Suprapubic skin (tissue), 4 donors: ENCODE data around the gene CCDC68. TPM values are rescaled to one million over a fixed set of nuclear protein-coding genes. Genes with fewer than 3 reads are reported as not detected.

Source experiments
- DNase-seq, 2 donors: peaks; one replicate each; pipeline ENCODE4 v3.0.0-alpha.2; 2019; ENCODE audit warnings: low spot score in 2 of 2
- H3K27ac ChIP-seq: fragments of 200-600 bp; sonication (generic); one replicate; pipeline ENCODE4 v1.5.1; 2019
- H3K27me3 ChIP-seq: fragments of 200-600 bp; sonication (generic); one replicate; pipeline ENCODE4 v1.5.1; 2019
- H3K36me3 ChIP-seq: fragments of 200-600 bp; sonication (generic); one replicate; pipeline ENCODE4 v1.5.1; 2019
- H3K4me1 ChIP-seq: fragments of 200-600 bp; sonication (generic); one replicate; pipeline ENCODE4 v1.5.1; 2019
- H3K4me3 ChIP-seq: fragments of 200-600 bp; sonication (generic); one replicate; pipeline ENCODE4 v1.5.1; 2019; ENCODE audit warnings: mild to moderate bottlenecking
- H3K9me3 ChIP-seq: fragments of 200-600 bp; sonication (generic); one replicate; pipeline ENCODE4 v1.5.1; 2019
- EP300 ChIP-seq: sonication (generic); formaldehyde crosslinking; IDR thresholded peaks from one replicate; pipeline ENCODE4 v1.6.1; 2017; ENCODE audit warnings: antibody characterized with exemption
- POLR2A ChIP-seq, 2 donors: fragments of 450-650 bp; IDR thresholded peaks; one replicate each; pipeline ENCODE4 v1.6.1; 2017; ENCODE audit warnings: antibody characterized with exemption in 2 of 2, mild to moderate bottlenecking in 2 of 2, moderate library complexity in 2 of 2
- POLR2AphosphoS5 ChIP-seq, 3 donors: sonication (generic); formaldehyde crosslinking; IDR thresholded peaks; one replicate each; pipeline ENCODE4 v1.6.1; 2017; ENCODE audit warnings: antibody characterized with exemption in 3 of 3
- WGBS: methylation state at CpG from one replicate; pipeline ENCODE4 v1.1.5; 2018; 5-methylcytosine and 5-hydroxymethylcytosine counted together
- total RNA-seq, 4 donors: library from RNA; depleted of rRNA; stranded (reverse); fragments of >200 nt; gene quantifications; one replicate each; pipeline ENCODE4 v1.1.0, GENCODE V29; 2016
- TF ChIP-seq, protein P1 (sequence below), 2 donors: fragments of 200-600 bp in 1 of 2; fragments of 450-650 bp in 1 of 2; sonication (generic) in 1 of 2; IDR thresholded peaks; one replicate each; pipeline ENCODE4 v1.5.1; 2016 to 2019; ENCODE audit warnings: antibody characterized with exemption in 2 of 2, mild to moderate bottlenecking in 1 of 2, moderate library complexity in 1 of 2

Gene CCDC68
- total RNA-seq, 4 donors from 2014 or later, result 0.19 to 3.9 (median 1.4) TPM

GRCh38 chr18:54949588-54949987 is 9.7 kb downstream of the CCDC68 start:
- Histone ChIP-seq H3K4me1 (peaks cover 5% of the 10 kb centered on the region), H3K27me3 (peaks cover 3% of the 10 kb centered on the region), H3K27ac (no peak overlapping the region), H3K9me3 (no peaks in the 10 kb centered on the region), H3K4me3 (no peak overlapping the region), H3K36me3 (no peaks in the 10 kb centered on the region)
- no peak for DNase-seq
- 76% methylated on average over 2 of the region's 3 CpGs for WGBS
- TF ChIP-seq POLR2AphosphoS5 (IDR thresholded peaks at IDR 0.05) (no peak), POLR2A (IDR thresholded peaks at IDR 0.05) (no peak), EP300 (no peak)
- TF ChIP-seq, protein P1, sequence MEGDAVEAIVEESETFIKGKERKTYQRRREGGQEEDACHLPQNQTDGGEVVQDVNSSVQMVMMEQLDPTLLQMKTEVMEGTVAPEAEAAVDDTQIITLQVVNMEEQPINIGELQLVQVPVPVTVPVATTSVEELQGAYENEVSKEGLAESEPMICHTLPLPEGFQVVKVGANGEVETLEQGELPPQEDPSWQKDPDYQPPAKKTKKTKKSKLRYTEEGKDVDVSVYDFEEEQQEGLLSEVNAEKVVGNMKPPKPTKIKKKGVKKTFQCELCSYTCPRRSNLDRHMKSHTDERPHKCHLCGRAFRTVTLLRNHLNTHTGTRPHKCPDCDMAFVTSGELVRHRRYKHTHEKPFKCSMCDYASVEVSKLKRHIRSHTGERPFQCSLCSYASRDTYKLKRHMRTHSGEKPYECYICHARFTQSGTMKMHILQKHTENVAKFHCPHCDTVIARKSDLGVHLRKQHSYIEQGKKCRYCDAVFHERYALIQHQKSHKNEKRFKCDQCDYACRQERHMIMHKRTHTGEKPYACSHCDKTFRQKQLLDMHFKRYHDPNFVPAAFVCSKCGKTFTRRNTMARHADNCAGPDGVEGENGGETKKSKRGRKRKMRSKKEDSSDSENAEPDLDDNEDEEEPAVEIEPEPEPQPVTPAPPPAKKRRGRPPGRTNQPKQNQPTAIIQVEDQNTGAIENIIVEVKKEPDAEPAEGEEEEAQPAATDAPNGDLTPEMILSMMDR (IDR thresholded peaks at IDR 0.05), result no peak

DNA sequence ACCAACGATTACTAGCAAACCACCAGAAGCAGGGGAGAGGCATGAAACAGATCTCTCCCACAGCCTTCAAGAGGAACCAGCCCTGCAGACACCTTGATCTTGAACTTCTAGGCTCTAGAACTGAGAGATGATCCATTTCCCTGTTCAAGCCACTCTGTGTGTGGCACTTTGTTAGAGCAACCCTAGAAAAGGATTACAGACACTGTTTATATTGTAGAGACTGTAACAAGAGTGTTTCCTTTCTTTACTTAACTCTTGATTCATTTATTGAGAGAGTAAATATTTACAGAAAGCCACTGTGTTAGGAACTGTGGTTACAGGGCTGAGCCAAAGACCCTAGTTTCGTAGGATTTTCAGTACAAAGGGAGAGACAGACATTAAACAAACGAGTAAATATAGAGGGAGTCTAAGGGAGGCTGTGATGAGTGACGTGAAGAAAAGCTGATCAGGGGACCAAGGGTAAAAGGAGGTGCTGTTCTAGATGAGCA is 10.9 kb downstream of the CCDC68 start:
- Histone ChIP-seq H3K27me3 (peaks cover 3% of the 10 kb centered on the region), H3K4me3 (no peak overlapping the region), H3K4me1 (peaks cover 5% of the 10 kb centered on the region), H3K27ac (no peak overlapping the region), H3K9me3 (no peaks in the 10 kb centered on the region), H3K36me3 (no peaks in the 10 kb centered on the region)
- TF ChIP-seq POLR2AphosphoS5 (IDR thresholded peaks at IDR 0.05), result no peak
- TF ChIP-seq, protein P1 (IDR thresholded peaks at IDR 0.05), result no peak
- no peak for TF ChIP-seq POLR2A (IDR thresholded peaks at IDR 0.05)
- no peak for TF ChIP-seq EP300
- WGBS, result 80% methylated on average over 4 of the region's 4 CpGs
- no peak for DNase-seq

- Histone ChIP-seq H3K4me1 (peaks cover 5% of the 10 kb centered on the region), H3K9me3 (no peaks in the 10 kb centered on the region), H3K4me3 (no peak overlapping the region), H3K36me3 (no peaks in the 10 kb centered on the region), H3K27me3 (peaks cover 3% of the 10 kb centered on the region), H3K27ac (no peak overlapping the region)
- WGBS, result 62% methylated on average over 1 of the region's 1 CpG
- DNase-seq, result no peak
- no peak for TF ChIP-seq EP300
- no peak for TF ChIP-seq POLR2AphosphoS5 (IDR thresholded peaks at IDR 0.05)
- TF ChIP-seq, protein P1 (IDR thresholded peaks at IDR 0.05), result no peak
- TF ChIP-seq POLR2A (IDR thresholded peaks at IDR 0.05), result no peak
Measured at GRCh38 chr18:54947091-54947490, 12.2 kb downstream of the CCDC68 start.

GRCh38 chr18:54946149-54946581 is 13.1 kb downstream of the CCDC68 start:
- DNase-seq, result no peak
- 25% methylated on average over 7 of the region's 7 CpGs for WGBS
- H3K9me3 ChIP-seq, result no peaks in the 10 kb centered on the region
- H3K4me1 ChIP-seq, result peaks cover 5% of the 10 kb centered on the region
- no peak for TF ChIP-seq EP300
- no peak for TF ChIP-seq POLR2A (IDR thresholded peaks at IDR 0.05)
- TF ChIP-seq, protein P1 (IDR thresholded peaks at IDR 0.05), result no peak
- TF ChIP-seq POLR2AphosphoS5 (IDR thresholded peaks at IDR 0.05), result no peak
- H3K27ac ChIP-seq, result no peak overlapping the region
- peak overlapping the region; percentile 48 for H3K4me3 ChIP-seq
- H3K27me3 ChIP-seq, result peaks cover 3% of the 10 kb centered on the region
- H3K36me3 ChIP-seq, result no peaks in the 10 kb centered on the region

DNA sequence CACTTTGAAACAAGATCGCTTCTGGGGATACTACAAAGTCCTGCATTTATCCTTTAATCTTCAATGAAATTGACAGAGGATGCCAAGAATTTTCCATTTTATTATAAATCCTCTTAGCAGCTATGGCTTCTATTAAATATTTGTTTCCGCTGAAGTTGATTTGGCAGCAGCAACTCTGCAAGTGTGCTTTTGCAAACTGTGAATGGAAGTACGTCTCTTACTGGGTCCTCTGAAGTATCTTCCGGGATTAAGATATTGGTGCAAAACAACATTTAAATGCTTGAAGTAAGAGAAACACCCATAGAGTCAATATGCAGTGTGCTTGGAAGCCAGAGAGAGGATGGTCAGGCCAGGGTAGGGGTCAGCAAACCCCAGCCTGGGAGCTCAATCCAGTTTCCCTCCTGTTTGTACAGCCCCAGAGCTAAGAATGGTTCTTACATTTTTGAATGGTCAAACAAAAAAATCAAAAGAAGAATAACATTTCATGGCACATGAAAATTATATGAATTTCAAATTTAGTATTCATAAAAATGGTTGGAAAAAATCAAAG is 13.6 kb downstream of the CCDC68 start:
- Histone ChIP-seq H3K27me3 (peaks cover 3% of the 10 kb centered on the region), H3K4me3 (peak overlapping the region; percentile 48), H3K4me1 (peaks cover 5% of the 10 kb centered on the region)

More for the DNA sequence above, 13.6 kb downstream of the CCDC68 start:
- WGBS, result 66% methylated on average over 4 of the region's 4 CpGs
- no peak for DNase-seq
- no peaks in the 10 kb centered on the region for H3K9me3 ChIP-seq
- no peak overlapping the region for H3K27ac ChIP-seq
- TF ChIP-seq, protein P1 (IDR thresholded peaks at IDR 0.05), result no peak
- no peak for TF ChIP-seq POLR2A (IDR thresholded peaks at IDR 0.05)
- no peak for TF ChIP-seq EP300
- no peak for TF ChIP-seq POLR2AphosphoS5 (IDR thresholded peaks at IDR 0.05)
- H3K36me3 ChIP-seq, result no peaks in the 10 kb centered on the region
